ENCODE data around the gene SUGT1. TPM values are rescaled to one million over a fixed set of nuclear protein-coding genes. Genes with fewer than 3 reads are reported as not detected.

Gene SUGT1
- total RNA-seq, 4 donors from 2014 or later: 27.3 to 47.3 (median 37.6) TPM

DNA sequence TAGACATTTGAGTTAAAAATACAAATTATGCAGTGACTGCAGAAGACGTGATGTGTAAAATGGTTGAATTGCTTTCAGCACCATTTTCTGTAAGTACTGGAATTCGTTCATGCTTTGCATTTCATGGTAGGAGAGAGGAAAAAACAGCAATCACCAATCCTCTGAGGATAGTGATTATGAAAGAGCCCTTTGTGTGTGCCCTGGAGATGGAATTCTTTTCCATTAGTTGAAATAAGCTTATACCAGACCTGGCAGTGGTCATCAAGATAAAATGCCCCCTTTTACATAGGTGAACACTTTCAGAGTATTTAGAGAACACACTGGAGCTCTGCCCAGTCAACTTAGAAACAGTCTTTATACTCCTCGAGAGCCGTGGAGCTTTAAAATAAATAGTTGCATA lies 85.3 kb downstream of the SUGT1 start:
- Histone ChIP-seq H3K4me3 (no peak overlapping the region), H3K4me1 (peaks cover 0 to 20% (median 3%) of the 10 kb centered on the region in 4 donors), H3K36me3 (no peaks in the 10 kb centered on the region), H3K27ac (no peak overlapping the region), H3K27me3 (peaks cover 0 to 16% of the 10 kb centered on the region in 2 donors), H3K9me3 (no peaks in the 10 kb centered on the region)
- DNase-seq (ENCODE audit: low spot score in 2 of 2): no peak
- TF ChIP-seq POLR2A (IDR thresholded peaks at IDR 0.05) (no peak), EP300 (IDR thresholded peaks at IDR 0.05) (no peak), CTCF (IDR thresholded peaks at IDR 0.05) (no peak)
- WGBS, 2 donors: 36 to 41% methylated on average over 4 of the region's 4 CpGs

DNA sequence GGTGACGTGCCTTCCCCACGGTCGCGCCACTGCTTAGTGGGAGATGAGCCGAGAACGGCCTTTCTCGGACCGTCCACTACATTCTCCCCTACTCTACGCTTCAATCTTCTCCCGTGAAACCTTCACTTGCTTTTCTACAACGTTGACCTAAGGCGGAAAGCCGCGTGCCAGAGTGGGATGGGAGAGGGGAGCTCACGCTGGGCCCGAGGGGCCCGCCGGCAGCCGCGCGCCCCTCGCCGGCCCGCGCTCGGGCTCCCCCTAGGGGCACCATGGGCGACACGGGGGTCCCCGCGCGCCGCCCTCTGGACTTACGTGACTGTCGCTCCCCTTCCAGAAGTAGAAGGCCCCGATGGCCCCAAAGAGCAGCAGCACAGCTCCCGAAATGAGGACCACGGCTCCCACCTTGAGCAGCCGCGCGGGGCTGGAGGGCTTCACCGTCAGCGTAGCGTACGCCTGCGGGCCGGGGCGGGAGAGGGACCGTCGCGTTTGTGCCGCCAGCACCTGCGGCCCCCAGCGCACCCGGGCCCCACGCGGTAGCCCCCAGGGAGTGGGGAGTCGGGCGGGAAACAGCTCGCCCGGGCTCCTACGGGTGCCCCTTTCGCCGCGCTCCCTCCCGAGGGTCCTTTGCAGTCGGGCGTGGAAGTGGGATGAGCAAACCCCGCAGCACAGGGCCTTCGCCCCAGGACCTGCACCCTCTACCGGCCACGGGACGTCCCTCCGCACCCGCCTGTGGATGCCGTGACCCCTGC lies 86.3 kb downstream of the SUGT1 start:
- no peak overlapping the region for H3K27ac ChIP-seq
- WGBS, 2 donors: 12 to 13% methylated on average over 31 to 56 of the region's 75 CpGs
- H3K4me1 ChIP-seq: peaks cover 0 to 20% (median 3%) of the 10 kb centered on the region in 4 donors
- H3K9me3 ChIP-seq: no peaks in the 10 kb centered on the region
- H3K36me3 ChIP-seq: no peaks in the 10 kb centered on the region
- TF ChIP-seq POLR2A (IDR thresholded peaks at IDR 0.05) (no peak), CTCF (IDR thresholded peaks at IDR 0.05) (peak in 3 of 5 experiments; percentile 38 to 64 (median 41))
- no peak for DNase-seq (ENCODE audit: low spot score in 2 of 2)
- peak overlapping the region; percentile 9 to 52 (median 33) for H3K4me3 ChIP-seq
- H3K27me3 ChIP-seq: peaks cover 0 to 16% of the 10 kb centered on the region in 2 donors

DNA sequence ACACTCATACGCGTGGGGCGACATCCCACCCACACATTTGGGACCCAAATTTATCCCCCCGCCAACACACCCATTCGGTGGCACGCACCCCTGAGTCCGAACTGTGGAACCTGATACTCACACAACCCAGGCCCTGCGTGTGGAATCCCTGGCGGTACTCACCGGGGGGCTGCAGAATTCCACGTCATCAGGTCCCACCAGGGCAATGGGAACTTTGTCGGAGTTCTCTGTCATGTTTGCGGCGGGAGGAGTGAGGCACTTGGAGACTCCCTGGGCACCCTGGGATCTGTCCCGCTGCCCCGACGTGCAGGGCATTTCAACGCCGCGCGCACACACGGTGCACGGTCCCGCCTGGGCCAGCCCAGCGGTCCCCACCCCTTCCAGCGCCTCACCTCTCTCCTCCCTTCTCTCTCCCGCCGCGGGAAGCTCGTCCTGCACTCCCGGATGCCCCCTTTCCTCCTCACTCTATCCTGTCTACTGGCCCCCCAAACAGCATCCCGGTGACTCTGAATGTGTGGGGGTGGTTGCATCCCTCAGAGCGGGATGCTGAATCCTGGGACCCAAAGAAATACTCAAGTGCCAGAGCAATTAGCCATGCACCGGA lies 86.9 kb downstream of the SUGT1 start, which contains the start of gene CNMD:
TSS of gene CNMD (minus strand) at position 353 of the 604 bp plus-strand sequence. CDS start at position 234, 119 bp downstream.
- Histone ChIP-seq H3K4me3 (peak within 1 kb of the TSS; percentile 9 to 52 (median 33)), H3K27me3 (peaks cover 0 to 16% of the 10 kb centered on the region in 2 donors), H3K27ac (no peak within 1 kb of the TSS), H3K4me1 (peaks cover 0 to 20% (median 3%) of the 10 kb centered on the region in 4 donors), H3K36me3 (no peaks in the 10 kb centered on the region), H3K9me3 (no peaks in the 10 kb centered on the region)
- TF ChIP-seq EP300 (IDR thresholded peaks at IDR 0.05): no peak
- TF ChIP-seq POLR2A (IDR thresholded peaks at IDR 0.05): no peak
- TF ChIP-seq CTCF (IDR thresholded peaks at IDR 0.05): no peak
- DNase-seq (ENCODE audit: low spot score in 2 of 2): no peak
- 24 to 31% methylated on average over 23 to 31 of the region's 34 CpGs for WGBS, 2 donors

GRCh38 chr13:52743569-52743968 lies 90.9 kb downstream of the SUGT1 start:
- Histone ChIP-seq H3K27ac (no peak overlapping the region), H3K27me3 (peaks cover 0 to 16% of the 10 kb centered on the region in 2 donors), H3K4me3 (no peak overlapping the region), H3K4me1 (peaks cover 0 to 10% (median 1%) of the 10 kb centered on the region in 4 donors), H3K36me3 (no peaks in the 10 kb centered on the region), H3K9me3 (no peaks in the 10 kb centered on the region)
- DNase-seq (ENCODE audit: low spot score in 2 of 2): no peak
- WGBS, 2 donors: 85 to 86% methylated on average over 1 of the region's 1 CpG
- TF ChIP-seq POLR2A (IDR thresholded peaks at IDR 0.05) (no peak), CTCF (IDR thresholded peaks at IDR 0.05) (no peak), EP300 (IDR thresholded peaks at IDR 0.05) (no peak)

DNA sequence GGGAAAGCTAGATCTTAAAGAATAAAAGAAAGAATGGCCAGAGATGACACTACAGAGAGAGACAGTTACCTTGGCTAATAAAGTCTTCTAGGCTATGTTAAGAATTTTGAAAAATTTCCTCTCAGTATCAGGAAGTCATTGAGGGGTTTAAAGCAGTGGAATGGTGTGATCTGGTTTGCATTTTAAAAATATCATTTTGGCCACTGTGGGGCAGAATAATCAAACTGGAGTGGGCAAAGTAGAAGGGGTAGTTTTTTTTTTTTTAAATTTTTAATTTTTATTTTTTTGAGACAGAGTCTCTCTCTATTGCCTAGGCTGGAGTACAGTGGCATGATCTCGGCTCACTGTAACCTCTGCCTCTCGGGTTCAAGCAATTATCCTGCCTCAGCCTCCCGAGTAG lies 91.4 kb downstream of the SUGT1 start:
- 84 to 93% methylated on average over 3 of the region's 3 CpGs for WGBS, 2 donors
- no peaks in the 10 kb centered on the region for H3K36me3 ChIP-seq
- TF ChIP-seq POLR2A (IDR thresholded peaks at IDR 0.05) (no peak), EP300 (IDR thresholded peaks at IDR 0.05) (no peak), CTCF (IDR thresholded peaks at IDR 0.05) (no peak)
- H3K27me3 ChIP-seq: peaks cover 0 to 14% of the 10 kb centered on the region in 2 donors
- H3K9me3 ChIP-seq: no peaks in the 10 kb centered on the region
- H3K4me3 ChIP-seq: no peak overlapping the region
- peaks cover 0 to 6% (median 0%) of the 10 kb centered on the region in 4 donors for H3K4me1 ChIP-seq
- no peak overlapping the region for H3K27ac ChIP-seq
- no peak for DNase-seq (ENCODE audit: low spot score in 2 of 2)

Measured in tibial nerve (tissue), 4 donors.